Endometrial microvascular endothelial cells (primary cell): Measurements from ENCODE around the gene ATXN7L1. TPM values are rescaled to one million over a fixed set of nuclear protein-coding genes. Genes with fewer than 3 reads are reported as not detected.
"Not testable (repeated sequence)": the region's sequence is repeated elsewhere in the genome, so short reads cannot be mapped to it uniquely, and the experiment has no call there.

Experiments
- in situ Hi-C: cut with HindIII; loops from 2 replicates; pipeline ENCODE4 v1.10.0; 2017; ENCODE audit warnings: low sequenced_read_pairs, low pct_unique_long_range_greater_than_20kb; ENCODE audit errors: inconsistent ontology term
- total RNA-seq: library from RNA; depleted of rRNA; stranded (reverse); fragments of >200 nt; gene quantifications from one replicate; pipeline ENCODE4 v1.2.3, GENCODE V29; 2015; ENCODE audit errors: inconsistent ontology term

Gene ATXN7L1
- total RNA-seq, 1 donor from 2014 or later: 4.8 TPM

DNA sequence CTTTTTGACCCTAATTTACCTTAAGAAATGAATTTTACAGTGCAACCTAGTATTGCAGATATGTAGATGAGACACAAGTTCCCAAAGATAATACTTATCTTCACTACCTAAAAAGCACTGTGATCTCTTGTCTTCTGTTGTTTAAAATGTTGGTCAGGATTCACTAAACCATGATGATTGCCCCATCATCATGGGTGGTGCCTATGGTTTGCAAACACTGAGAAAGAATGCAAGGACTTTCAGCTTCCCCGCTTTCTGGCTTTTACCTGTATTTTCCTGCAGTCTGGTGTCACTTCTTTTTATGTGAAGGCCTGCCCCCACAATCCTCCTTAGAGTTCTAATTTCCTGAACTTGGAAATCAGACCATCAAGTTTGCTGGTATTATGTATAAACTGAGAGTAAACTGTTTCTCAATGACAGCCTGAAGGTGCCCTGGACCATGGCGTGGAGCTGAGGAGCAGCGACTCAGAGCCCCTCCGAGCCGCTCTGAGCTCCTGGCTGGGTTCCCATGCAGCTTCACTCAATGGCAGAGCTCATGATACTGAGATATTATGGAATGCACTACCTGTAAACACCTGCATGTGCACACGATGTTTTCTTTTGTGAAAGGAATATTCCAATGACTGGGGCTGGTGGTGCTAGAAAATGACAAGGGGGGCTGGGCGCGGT, 176.7 kb downstream of the ATXN7L1 start:
- in situ Hi-C loops: no loop called here

DNA sequence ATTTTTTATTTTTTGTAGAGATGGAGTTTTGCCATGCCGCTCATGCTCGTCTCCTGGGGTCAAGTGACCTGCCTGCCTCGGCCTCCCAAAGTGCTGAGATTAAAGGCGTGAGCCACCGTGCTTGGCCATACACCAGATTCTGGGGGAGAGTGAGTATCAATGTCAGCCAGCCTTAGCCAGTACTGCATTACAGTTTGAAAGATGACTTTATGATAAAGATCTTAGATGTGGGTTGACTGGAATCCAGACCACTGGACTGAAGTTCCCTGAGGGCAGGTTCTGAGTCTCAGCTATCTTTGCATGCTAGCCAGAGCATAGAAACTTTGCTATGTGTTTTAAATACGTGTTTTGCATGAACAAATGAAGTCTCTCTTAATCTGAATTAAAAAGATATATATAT, 177.9 kb downstream of the ATXN7L1 start:
- in situ Hi-C loops: no loop called here

- in situ Hi-C loops: no loop called here
These were observed 178.6 kb downstream of the ATXN7L1 start for GRCh38 chr7:105697753-105698152.

GRCh38 chr7:105697169-105697568, 179.2 kb downstream of the ATXN7L1 start:
- in situ Hi-C loops: not testable (repeated sequence)

- in situ Hi-C loops: no loop called here
These were observed 182.8 kb downstream of the ATXN7L1 start for GRCh38 chr7:105693576-105693975.

DNA sequence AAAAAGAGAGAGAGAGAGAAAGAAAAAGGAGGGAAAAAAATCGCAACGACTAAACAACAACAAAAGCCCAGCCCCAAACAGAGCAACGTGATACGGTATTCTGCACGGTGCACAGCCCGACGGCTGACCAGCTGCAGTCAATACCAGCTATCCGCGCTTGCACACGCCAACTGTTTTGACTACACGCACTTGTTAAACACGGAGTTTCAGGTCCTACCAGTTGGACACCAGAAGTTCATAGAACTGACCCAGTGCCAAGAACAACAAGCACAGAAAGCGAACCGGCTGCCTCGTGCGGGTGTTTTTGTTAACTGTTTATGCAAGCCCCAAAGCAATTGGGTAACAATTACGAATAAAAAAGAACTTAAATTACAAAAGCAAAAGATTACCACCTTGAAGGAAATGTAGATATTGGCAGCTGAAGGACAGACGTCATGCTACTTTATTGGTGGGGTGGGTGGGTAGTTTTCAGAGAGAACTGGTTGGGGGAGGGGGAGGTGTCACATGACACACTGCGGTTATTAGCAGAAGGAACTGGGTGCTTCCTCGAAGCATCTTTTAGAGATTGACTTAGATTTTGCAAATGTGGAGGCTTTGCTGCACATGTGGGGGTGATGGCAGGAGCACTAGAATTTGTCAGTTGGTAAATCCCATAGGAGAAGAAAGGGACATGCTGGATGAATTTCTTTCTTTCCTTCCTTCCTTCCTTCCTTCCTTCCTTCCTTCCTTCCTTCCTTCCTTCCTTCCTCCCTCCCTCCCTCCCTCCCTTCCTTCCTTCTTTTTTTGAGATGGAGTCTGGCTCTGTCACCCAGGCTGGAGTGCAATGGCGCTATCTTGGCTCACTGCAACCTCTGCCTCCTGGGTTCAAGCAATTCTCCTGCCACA, 184.5 kb downstream of the ATXN7L1 start:
- in situ Hi-C loops: no loop called here

- in situ Hi-C loops: no loop called here
These were observed 185.2 kb downstream of the ATXN7L1 start for GRCh38 chr7:105691082-105691679.

DNA sequence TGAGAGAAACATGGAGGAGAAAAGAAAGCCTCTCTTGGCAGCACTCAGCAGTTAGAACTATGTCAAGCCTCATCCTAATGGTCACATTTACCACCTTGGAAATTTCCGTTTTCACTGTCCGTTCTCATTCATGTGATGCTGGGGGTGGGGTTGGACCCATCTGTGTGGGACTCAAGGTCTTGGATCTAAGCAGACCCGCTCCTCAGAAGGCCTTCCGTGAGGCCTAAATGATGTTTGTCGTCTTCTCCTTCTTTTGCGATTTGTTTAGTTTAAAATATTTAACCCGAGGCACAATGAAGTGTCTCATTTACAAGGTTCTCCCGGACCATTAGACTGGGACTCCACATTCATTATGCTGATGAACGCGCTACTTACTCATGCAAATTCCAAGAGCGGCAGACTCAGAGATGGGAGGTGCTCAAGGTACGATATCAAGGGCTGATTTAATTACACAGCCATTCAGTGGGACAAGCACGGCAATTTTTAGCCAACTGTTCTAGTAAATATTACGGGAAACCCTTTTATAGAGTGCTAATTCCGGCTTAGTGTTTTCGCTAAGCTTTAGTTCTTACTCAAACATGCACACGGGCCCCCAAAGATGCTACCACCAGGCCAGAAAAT, 186.0 kb downstream of the ATXN7L1 start:
- in situ Hi-C loops: no loop called here

GRCh38 chr7:105689067-105689819, 187.2 kb downstream of the ATXN7L1 start:
- in situ Hi-C loops: no loop called here

- in situ Hi-C loops: no loop called here
These were observed 187.8 kb downstream of the ATXN7L1 start for GRCh38 chr7:105688617-105689016.

GRCh38 chr7:105685161-105685560, 191.2 kb downstream of the ATXN7L1 start:
- in situ Hi-C loops: no loop called here

DNA sequence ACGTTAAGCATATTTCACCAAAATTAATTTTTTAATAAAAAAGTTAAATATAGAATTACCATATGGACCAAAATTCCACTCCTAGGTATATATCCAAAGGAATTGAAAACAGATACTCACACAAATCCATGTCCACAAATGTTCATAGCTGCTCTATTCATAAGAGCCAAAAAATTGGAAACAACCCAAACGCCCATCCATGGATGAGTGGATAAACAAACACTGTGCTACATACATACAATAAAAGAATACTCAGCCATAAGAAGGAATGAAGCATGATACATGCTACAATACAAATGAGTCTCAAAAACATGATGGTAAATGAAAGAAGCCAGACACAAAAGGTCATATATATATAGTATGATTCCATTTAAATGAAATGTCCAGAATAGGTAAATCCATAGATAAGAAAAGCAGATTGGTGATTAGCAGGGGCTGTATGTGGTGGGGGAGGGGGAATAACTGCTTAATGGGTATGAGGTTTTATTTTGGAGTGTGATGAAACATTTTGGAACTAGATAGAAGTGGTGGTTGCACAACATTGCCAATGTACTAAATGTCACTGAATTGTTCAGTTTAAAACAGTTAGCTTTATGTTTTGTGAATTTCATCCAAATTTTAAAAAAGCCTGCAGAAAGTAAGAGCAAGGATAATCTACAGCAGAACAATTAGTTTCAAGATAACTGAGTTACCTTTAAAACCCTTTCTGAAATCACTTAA, 193.9 kb downstream of the ATXN7L1 start:
- in situ Hi-C loops: no loop called here

DNA sequence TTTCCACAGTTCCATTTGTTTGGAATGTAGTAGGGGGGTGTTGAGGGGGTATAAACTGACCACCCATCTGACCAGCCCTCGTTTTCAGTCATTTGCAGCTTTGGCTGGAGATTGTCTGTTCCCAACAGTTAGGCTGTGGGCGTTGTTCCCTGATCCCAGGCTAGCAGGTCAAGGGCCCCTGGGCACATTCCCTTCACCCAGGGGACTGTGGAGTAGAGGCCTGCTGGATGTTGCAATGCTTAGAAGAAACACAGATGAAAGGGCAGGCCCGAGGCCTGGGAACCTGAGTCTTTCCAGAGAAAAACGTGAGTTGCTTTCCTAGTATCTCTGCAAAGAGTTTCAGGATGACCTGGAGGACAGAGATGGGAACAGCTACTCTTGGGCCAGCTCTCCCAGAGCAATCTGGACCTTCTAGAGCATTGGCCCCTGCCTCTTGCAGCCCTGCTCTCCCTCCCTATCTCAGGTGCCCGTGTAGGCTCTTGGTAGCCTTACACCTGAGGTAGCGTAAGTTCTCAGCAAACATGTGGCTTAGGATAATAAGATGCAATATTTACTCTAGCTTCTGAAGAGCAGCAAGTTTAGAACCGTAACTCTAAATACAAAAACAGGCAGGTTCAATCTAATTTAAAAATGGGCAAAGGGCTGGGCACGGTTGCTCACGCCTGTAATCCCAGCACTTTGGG, 195.8 kb downstream of the ATXN7L1 start:
- in situ Hi-C loops: no loop called here

DNA sequence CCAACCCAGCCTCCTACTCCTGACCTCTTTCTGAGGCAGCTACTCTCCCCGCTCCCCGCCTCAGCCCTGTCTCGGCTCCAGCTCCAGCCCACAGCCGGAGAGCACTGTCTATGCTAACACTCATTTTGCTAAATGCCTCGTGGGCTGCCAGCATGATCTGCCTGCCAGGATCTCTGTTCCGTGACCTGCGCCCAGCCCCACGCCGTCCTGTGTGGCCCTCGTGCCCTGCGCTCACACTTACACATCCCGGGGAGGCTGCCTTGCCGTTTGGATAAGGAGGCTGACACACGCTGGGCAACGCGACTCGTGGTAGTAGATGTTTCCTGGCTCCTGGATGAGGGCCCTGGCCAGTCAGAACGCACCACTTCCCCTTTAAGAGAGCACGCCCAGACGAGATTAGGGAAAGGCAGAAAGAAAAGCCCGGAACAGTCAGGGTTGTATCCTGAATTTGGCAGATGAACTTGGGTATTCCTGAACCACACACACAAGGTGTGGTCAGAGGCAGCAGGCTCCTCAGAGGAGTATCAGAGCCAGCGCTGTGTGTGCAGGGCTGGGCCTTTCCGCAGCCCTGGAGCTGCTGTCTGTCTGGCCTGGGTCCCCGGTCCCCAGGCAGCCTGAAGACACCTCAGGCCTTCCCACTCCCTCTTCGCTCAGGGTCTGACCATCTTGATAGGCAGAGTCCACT, 197.4 kb downstream of the ATXN7L1 start:
- in situ Hi-C loops: no loop called here

GRCh38 chr7:105677817-105678573, 198.4 kb downstream of the ATXN7L1 start:
- in situ Hi-C loops: no loop called here

DNA sequence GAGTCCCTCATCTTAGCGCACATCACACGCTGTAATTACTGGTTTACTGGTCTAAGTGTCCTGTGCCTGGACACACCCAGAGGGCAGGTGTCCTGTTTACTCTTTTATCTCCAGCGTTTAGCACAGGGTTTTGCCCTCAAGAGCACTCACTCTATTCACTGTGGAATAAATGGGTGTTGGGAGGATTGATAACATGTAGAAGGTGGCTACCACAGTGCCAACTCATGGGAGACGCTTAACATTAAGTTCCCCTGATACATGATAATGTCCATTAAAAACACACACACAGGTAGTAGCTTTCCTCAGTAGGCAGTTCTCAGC, 199.0 kb downstream of the ATXN7L1 start:
- in situ Hi-C loops: no loop called here

DNA sequence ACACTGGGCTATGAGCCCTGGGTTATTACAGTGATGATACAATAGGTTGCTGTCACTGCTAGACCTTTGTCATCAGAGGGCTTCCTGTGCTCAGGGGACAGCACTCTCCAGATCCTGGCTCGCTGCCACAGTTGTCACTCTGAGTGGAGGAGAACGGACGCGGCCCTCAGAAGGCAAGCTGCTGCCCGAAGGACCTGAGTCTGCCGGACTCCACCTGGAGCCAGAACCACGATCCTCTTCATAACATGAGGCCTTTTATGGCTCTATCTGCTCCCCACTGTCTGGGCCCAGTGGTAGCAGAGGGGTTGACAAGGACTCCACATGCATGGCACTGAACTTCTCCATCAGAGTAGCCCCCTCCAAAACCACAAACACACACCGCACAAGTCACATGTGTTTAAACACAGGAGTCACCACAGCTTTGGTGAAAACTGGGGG, 200.4 kb downstream of the ATXN7L1 start:
- in situ Hi-C loops: no loop called here
